HCT116 (cell line): ENCODE results near the gene HMCN2. TPM values are rescaled to one million over a fixed set of nuclear protein-coding genes. Genes with fewer than 3 reads are reported as not detected.

Experiments
- ATAC-seq: fragments of 200-7000 bp; cut with Tn5 transposase; 2 replicates; pipeline ENCODE4 v1.9.1; 2020; ENCODE audit warnings: mild to moderate bottlenecking, moderate library complexity
- BruUV-seq: library from RNA; stranded (reverse); fragments of 400-500 nt; replicated peaks from 2 replicates; lab custom pipeline; 2021; lab: Mats Ljungman, UMichigan
- CTCF ChIA-PET: fragments of 300-600 bp; sonication (Branson Sonifier 250); formaldehyde crosslinking; loops from one replicate; lab custom pipeline; 2021; ENCODE audit warnings: antibody characterized with exemption; lab: Charles Lee
- POLR2A ChIA-PET: fragments of 300-600, 350-600 bp; sonication (Branson Sonifier 250); formaldehyde crosslinking; loops from one replicate; lab custom pipeline; 2021; ENCODE audit warnings: antibody characterized with exemption; lab: Charles Lee
- RAD21 ChIA-PET, 2 experiments: fragments of 300-600 bp; sonication (Branson Sonifier 250); formaldehyde crosslinking; loops; one replicate each; lab custom pipeline; 2023; ENCODE audit warnings: low total read pairs in 2 of 2; ENCODE audit not compliant: uncharacterized antibody in 2 of 2, unreplicated experiment in 2 of 2, low non-redundant PET in 1 of 2; lab: Charles Lee
- DNase-seq: peaks from one replicate; pipeline ENCODE4 v3.0.0-alpha.2; 2010; ENCODE audit warnings: low read depth, low spot score
- H2AFZ ChIP-seq: fragments of 200-600 bp; shearing (Covaris generic), sonication (generic); 2 replicates; pipeline ENCODE4 v1.6.1; 2017; ENCODE audit warnings: low read depth, mixed run types, mixed read lengths, antibody characterized with exemption, low read length; ENCODE audit not compliant: poor library complexity, severe bottlenecking
- H3K27ac ChIP-seq: 2 replicates; pipeline ENCODE4 v1.5.1; 2012; ENCODE audit warnings: low read depth, low read length
- H3K27me3 ChIP-seq: fragments of 200-600 bp; sonication (generic); 2 replicates; pipeline ENCODE4 v1.6.1; 2016; ENCODE audit warnings: mixed run types, low read length, mixed read lengths; ENCODE audit not compliant: insufficient read depth
- H3K36me3 ChIP-seq, 2 experiments: fragments of 200-500 bp in 1 of 2; fragments of 200-600 bp in 1 of 2; sonication (Bioruptor generic) in 1 of 2; sonication (generic) in 1 of 2; 2 replicates each; pipeline versions ENCODE4 v1.5.1 to v1.6.1; 2014 to 2016; ENCODE audit warnings: low read length in 2 of 2, inconsistent platforms in 1 of 2, mixed read lengths in 1 of 2, mixed run types in 1 of 2; ENCODE audit not compliant: insufficient read depth in 2 of 2, control insufficient read depth in 1 of 2
- H3K4me1 ChIP-seq, 2 experiments: fragments of 200-600 bp in 1 of 2; sonication (generic) in 1 of 2; 2 replicates each; pipeline versions ENCODE4 v1.5.1 to v1.6.1; 2012 to 2017; ENCODE audit warnings: low read length in 2 of 2, inconsistent platforms in 1 of 2, mild to moderate bottlenecking in 1 of 2, mixed read lengths in 1 of 2, mixed run types in 1 of 2, moderate library complexity in 1 of 2; ENCODE audit not compliant: insufficient read depth in 2 of 2, control insufficient read depth in 1 of 2
- H3K4me2 ChIP-seq: fragments of 200-600 bp; sonication (generic); 2 replicates; pipeline ENCODE4 v1.6.1; 2017; ENCODE audit warnings: mixed run types, low read length, mixed read lengths
- H3K4me3 ChIP-seq, 2 experiments: fragments of 200-600 bp in 1 of 2; sonication (generic) in 1 of 2; replicated peaks in 1 of 2; 2 replicates each; pipeline ENCODE4 v1.5.1; 2011 to 2016; ENCODE audit warnings: low read length in 2 of 2, control low read depth in 1 of 2, low read depth in 1 of 2, mild to moderate bottlenecking in 1 of 2, mixed read lengths in 1 of 2, mixed run types in 1 of 2
- H3K79me2 ChIP-seq: fragments of 200-600 bp; sonication (generic); 2 replicates; pipeline ENCODE4 v1.6.1; 2017; ENCODE audit warnings: mild to moderate bottlenecking, mixed run types, low read length, moderate library complexity, mixed read lengths; ENCODE audit not compliant: insufficient read depth
- H3K9ac ChIP-seq: fragments of 200-600 bp; sonication (generic); 2 replicates; pipeline ENCODE4 v1.6.1; 2016; ENCODE audit warnings: low read length, mixed read lengths
- H3K9me2 ChIP-seq: fragments of 200-600 bp; sonication (generic), shearing (Covaris generic); 2 replicates; pipeline ENCODE4 v1.6.1; 2017; ENCODE audit warnings: mixed run types, mild to moderate bottlenecking, moderate library complexity; ENCODE audit not compliant: insufficient read depth
- H3K9me3 ChIP-seq, 2 experiments: fragments of 200-500 bp in 1 of 2; fragments of 200-600 bp in 1 of 2; sonication (Bioruptor generic) in 1 of 2; sonication (generic) in 1 of 2; 2 replicates each; pipeline ENCODE4 v1.6.1; 2014 to 2017; ENCODE audit warnings: low read length in 2 of 2, mixed read lengths in 2 of 2, inconsistent platforms in 1 of 2, low read depth in 1 of 2, mild to moderate bottlenecking in 1 of 2, mixed run types in 1 of 2, moderate library complexity in 1 of 2; ENCODE audit not compliant: control insufficient read depth in 1 of 2, insufficient read depth in 1 of 2
- H4K20me1 ChIP-seq: fragments of 200-600 bp; sonication (generic), shearing (Covaris generic); 2 replicates; pipeline ENCODE4 v1.6.1; 2017; ENCODE audit warnings: mixed run types, mild to moderate bottlenecking, moderate library complexity; ENCODE audit not compliant: insufficient read depth
- ATF3 ChIP-seq: IDR thresholded peaks from 2 replicates; pipeline ENCODE4 v1.6.1; 2012
- CBX3 ChIP-seq: IDR thresholded peaks from 2 replicates; pipeline ENCODE4 v1.6.1; 2012; ENCODE audit warnings: low read depth
- CTCF ChIP-seq, 3 experiments: fragments of 200-600 bp in 1 of 3; sonication (generic) in 1 of 3; IDR thresholded peaks in 2 of 3; conservative IDR thresholded peaks in 1 of 3; 2 replicates each; pipeline ENCODE4 v1.5.1; 2012 to 2017; ENCODE audit warnings: low read depth in 2 of 3, low read length in 2 of 3, antibody characterized with exemption in 1 of 3, borderline replicate concordance in 1 of 3, control low read depth in 1 of 3, mild to moderate bottlenecking in 1 of 3, mixed read lengths in 1 of 3, mixed run types in 1 of 3, moderate library complexity in 1 of 3; ENCODE audit not compliant: insufficient read depth in 1 of 3
- EGR1 ChIP-seq: IDR thresholded peaks from 2 replicates; pipeline ENCODE4 v1.6.1; 2012; ENCODE audit warnings: low read depth
- ELF1 ChIP-seq: IDR thresholded peaks from 2 replicates; pipeline ENCODE4 v1.6.1; 2012; ENCODE audit warnings: low read depth, borderline replicate concordance
- JUND ChIP-seq: IDR thresholded peaks from 2 replicates; pipeline ENCODE4 v1.6.1; 2012
- MAX ChIP-seq: IDR thresholded peaks from 2 replicates; pipeline ENCODE4 v1.6.1; 2012
- POLR2A ChIP-seq: IDR thresholded peaks from 2 replicates; pipeline ENCODE4 v1.7.0; 2011; ENCODE audit warnings: borderline replicate concordance; ENCODE audit not compliant: insufficient read depth, insufficient read length; ENCODE audit errors: extremely low read depth
- POLR2AphosphoS5 ChIP-seq: IDR thresholded peaks from 2 replicates; pipeline ENCODE4 v1.6.1; 2011; ENCODE audit warnings: mild to moderate bottlenecking, low read depth, low read length, moderate library complexity
- RAD21 ChIP-seq: IDR thresholded peaks from 2 replicates; pipeline ENCODE4 v1.6.1; 2012; ENCODE audit warnings: low read depth, mild to moderate bottlenecking
- REST ChIP-seq: IDR thresholded peaks from 2 replicates; pipeline ENCODE4 v1.6.1; 2012; ENCODE audit warnings: low read depth
- SIN3A ChIP-seq: IDR thresholded peaks from 2 replicates; pipeline ENCODE4 v1.6.1; 2012; ENCODE audit warnings: low read depth
- SP1 ChIP-seq: IDR thresholded peaks from 2 replicates; pipeline ENCODE4 v1.6.1; 2012; ENCODE audit warnings: low read depth
- SRF ChIP-seq: IDR thresholded peaks from 2 replicates; pipeline ENCODE4 v1.6.1; 2012; ENCODE audit warnings: low read depth
- TCF7L2 ChIP-seq: IDR thresholded peaks from 2 replicates; pipeline ENCODE4 v1.7.0; 2011; ENCODE audit warnings: borderline replicate concordance, inconsistent platforms; ENCODE audit not compliant: insufficient read depth, insufficient read length; ENCODE audit errors: extremely low read depth
- YY1 ChIP-seq: IDR thresholded peaks from 2 replicates; pipeline ENCODE4 v1.6.1; 2011; ENCODE audit warnings: low read length, low read depth, moderate library complexity, mild to moderate bottlenecking; ENCODE audit not compliant: insufficient replicate concordance; ENCODE audit errors: extremely low read depth
- ZBTB33 ChIP-seq: IDR thresholded peaks from 2 replicates; pipeline ENCODE4 v1.6.1; 2011; ENCODE audit warnings: mild to moderate bottlenecking, low read length, moderate library complexity; ENCODE audit not compliant: insufficient replicate concordance; ENCODE audit errors: extremely low read depth
- ZFX ChIP-seq: fragments of 450-650 bp; IDR thresholded peaks from 2 replicates; pipeline ENCODE4 v1.6.1; 2017
- ZNF274 ChIP-seq: fragments of 200-500 bp; sonication (Bioruptor generic); IDR thresholded peaks from 2 replicates; pipeline ENCODE4 v1.6.1; 2014; ENCODE audit warnings: mild to moderate bottlenecking, low read depth, low read length, inconsistent platforms
- intact Hi-C: fragments of 100-400 bp; cut with micrococcal nuclease; formaldehyde crosslinking; loops from 2 replicates; pipeline ENCODE4 v1.10.0; 2022
- total RNA-seq: library from RNA; stranded (reverse); gene quantifications from one replicate; pipeline ENCODE4 v1.2.1, GENCODE V29; 2021; ENCODE audit not compliant: unreplicated experiment

HMCN2 gene
- total RNA-seq, 1 experiment from 2014 or later: 0.22 TPM

- Histone ChIP-seq H2AFZ (no peak overlapping the region), H3K4me3 (no peak overlapping the region), H3K4me2 (no peak overlapping the region), H3K27me3 (no peaks in the 10 kb centered on the region), H3K4me1 (no peaks in the 10 kb centered on the region), H3K9ac (no peak overlapping the region), H3K36me3 (no peaks in the 10 kb centered on the region), H4K20me1 (no peaks in the 10 kb centered on the region), H3K9me2 (no peaks in the 10 kb centered on the region), H3K27ac (no peak overlapping the region), H3K9me3 (no peaks in the 10 kb centered on the region), H3K79me2 (no peaks in the 10 kb centered on the region)
- ATAC-seq (no peak), DNase-seq (no peak)
- CTCF ChIA-PET: interaction anchor here (1.1 kb wide), 1 partner anchor 21 kb away, joined by 3 read pairs; no protein-coding TSS in a partner anchor
- no TSS peak for BruUV-seq
- POLR2A ChIA-PET: no interaction called here
- RAD21 ChIA-PET: no interaction called here
- TF ChIP-seq POLR2AphosphoS5 (no peak), CBX3 (no peak), TCF7L2 (no peak), JUND (no peak), SRF (no peak), MAX (no peak), RAD21 (no peak), ELF1 (no peak), SP1 (no peak), ZBTB33 (no peak), SIN3A (no peak), ZNF274 (no peak), REST (no peak), EGR1 (no peak), ATF3 (no peak), YY1 (no peak), CTCF (IDR thresholded peaks at IDR 0.05 in 2 of 3, conservative IDR thresholded peaks at IDR 0.05 in 1 of 3; ENCODE audit: borderline replicate concordance in 1 of 3, insufficient read depth in 1 of 3, low read depth in 2 of 3, low read length in 2 of 3) (no peak), POLR2A (no peak), ZFX (no peak)
- intact Hi-C loops: no loop called here
These were observed 82.4 kb downstream of the HMCN2 start for GRCh38 chr9:130347931-130348330.
